HepG2 (cell line): ENCODE measurements around the gene AK9. TPM values are rescaled to one million over a fixed set of nuclear protein-coding genes. Genes with fewer than 3 reads are reported as not detected.

Source experiments
- ATAC-seq: fragments of 200-7000 bp; cut with Tn5 transposase; 3 replicates; pipeline ENCODE4 v1.9.1; 2020; ENCODE audit warnings: mild to moderate bottlenecking, moderate library complexity
- BruUV-seq: library from RNA; stranded (reverse); fragments of 400-500 nt; replicated peaks from 2 replicates; lab custom pipeline; 2021; lab: Mats Ljungman, UMichigan
- CTCF ChIA-PET: fragments of 300-600 bp; formaldehyde crosslinking; extraction: SDS; loops from one replicate; lab custom pipeline; 2021; ENCODE audit warnings: low total read pairs, inconsistent platforms, low intra/inter-chr PET ratio; lab: Yijun Ruan, JAX
- POLR2A ChIA-PET: fragments of 350-600 bp; sonication (Branson Sonifier 250); formaldehyde crosslinking; loops from one replicate; lab custom pipeline; 2020; ENCODE audit warnings: antibody characterized with exemption, inconsistent platforms; lab: Yijun Ruan, JAX
- DNase-seq: peaks from one replicate; pipeline ENCODE4 v3.0.0-alpha.2; 2015; ENCODE audit warnings: low spot score
- FAIRE-seq: peaks from 3 replicates; lab custom pipeline; 2011; peaks lifted over from hg19 to GRCh38; lab: Jason Lieb, UNC
- H2AFZ ChIP-seq: one replicate; pipeline ENCODE4 v1.6.1; 2011; ENCODE audit warnings: low read length, inconsistent platforms
- H3K27ac ChIP-seq: fragments of 300-600 bp; 3 replicates; pipeline ENCODE4 v1.8.0; 2011; ENCODE audit warnings: mixed run types, mild to moderate bottlenecking, mixed read lengths, low read length, inconsistent platforms; ENCODE audit not compliant: insufficient read depth; ENCODE audit errors: extremely low read length
- H3K27me3 ChIP-seq, 2 experiments: fragments of 200-600 bp in 1 of 2; 2 replicates in 1 of 2; 3 replicates in 1 of 2; pipeline versions ENCODE4 v1.6.0 to v1.8.0; 2011; ENCODE audit warnings: low read length in 2 of 2, mild to moderate bottlenecking in 2 of 2, moderate library complexity in 2 of 2, inconsistent platforms in 1 of 2; ENCODE audit not compliant: insufficient read depth in 2 of 2, control insufficient read depth in 1 of 2
- H3K36me3 ChIP-seq, 2 experiments: fragments of 200-600 bp in 1 of 2; replicated peaks in 1 of 2; 2 replicates in 1 of 2; 3 replicates in 1 of 2; pipeline versions ENCODE4 v1.5.1 to v1.8.0; 2011; ENCODE audit warnings: low read length in 2 of 2, inconsistent platforms in 1 of 2; ENCODE audit not compliant: insufficient read depth in 2 of 2, control insufficient read depth in 1 of 2
- H3K4me1 ChIP-seq: 2 replicates; pipeline ENCODE4 v1.5.1; 2012; ENCODE audit warnings: low read length, inconsistent platforms; ENCODE audit not compliant: insufficient read depth
- H3K4me2 ChIP-seq: 2 replicates; pipeline ENCODE4 v1.6.0; 2011; ENCODE audit warnings: low read depth, low read length, inconsistent platforms
- H3K4me3 ChIP-seq, 3 experiments: fragments of 200-600 bp in 1 of 3; sonication (generic), shearing (Covaris generic) in 1 of 3; replicated peaks in 1 of 3; 2 replicates each; pipeline ENCODE4 v1.5.1; 2011 to 2016; ENCODE audit warnings: low read length in 3 of 3, inconsistent platforms in 2 of 3, low read depth in 2 of 3, mild to moderate bottlenecking in 2 of 3, control low read depth in 1 of 3, mixed read lengths in 1 of 3; ENCODE audit not compliant: insufficient read depth in 1 of 3
- H3K79me2 ChIP-seq: one replicate; pipeline ENCODE4 v1.6.1; 2011; ENCODE audit warnings: low read length, inconsistent platforms; ENCODE audit not compliant: insufficient read depth
- H3K9ac ChIP-seq: 2 replicates; pipeline ENCODE4 v1.6.0; 2011; ENCODE audit warnings: mild to moderate bottlenecking, low read depth, low read length, inconsistent platforms; ENCODE audit not compliant: insufficient read depth
- H3K9me3 ChIP-seq: 2 replicates; pipeline ENCODE4 v1.5.1; 2012; ENCODE audit warnings: mild to moderate bottlenecking, low read length
- H4K20me1 ChIP-seq: 2 replicates; pipeline ENCODE4 v1.6.0; 2011; ENCODE audit warnings: inconsistent platforms, mild to moderate bottlenecking, low read length, moderate library complexity; ENCODE audit not compliant: insufficient read depth
- FOXM1 ChIP-seq: sonication (generic); formaldehyde crosslinking; IDR thresholded peaks from 2 replicates; pipeline ENCODE4 v1.5.0; 2020; ENCODE audit warnings: missing genetic modification reagents
- GTF3A ChIP-seq: sonication (generic); formaldehyde crosslinking; conservative IDR thresholded peaks from 2 replicates; pipeline ENCODE4 v1.4.0; 2020; ENCODE audit warnings: mild to moderate bottlenecking, missing genetic modification reagents
- MNT ChIP-seq: fragments of 450-650 bp; IDR thresholded peaks from 2 replicates; pipeline ENCODE4 v1.6.1; 2016
- WGBS: methylation state at CpG from one replicate; pipeline ENCODE4 v1.1.6; 2017; ENCODE audit warnings: low lambda C conversion rate; 5-methylcytosine and 5-hydroxymethylcytosine counted together
- in situ Hi-C: cut with HindIII; loops from 2 replicates; pipeline ENCODE4 v1.10.0; 2017; ENCODE audit warnings: low pct_unique_long_range_greater_than_20kb; ENCODE audit not compliant: extremely low pct_ligation_motif_present
- intact Hi-C: fragments of 100-400 bp; cut with micrococcal nuclease; formaldehyde crosslinking; loops from one replicate; pipeline ENCODE4 v1.10.0; 2022; ENCODE audit not compliant: unreplicated experiment
- polyA plus RNA-seq, 8 experiments: library from polyadenylated mRNA; depleted of rRNA in 3 of 8; stranded (reverse) in 7 of 8; unstranded in 1 of 8; fragments of >200 nt; fragmentation: Illumina TruSeq in 4 of 8; extraction: Trizol in 4 of 8; gene quantifications; 2 replicates each; pipeline versions ENCODE4 v1.2.1 to v1.2.3, GENCODE V29; 2011 to 2016; ENCODE audit warnings: low read depth in 4 of 8, missing spikeins in 1 of 8, mixed read lengths in 1 of 8; ENCODE audit not compliant: insufficient read depth in 1 of 8
- total RNA-seq, 5 experiments: library from RNA; depleted of rRNA; stranded (reverse); fragments of >200 nt; fragmentation: Illumina TruSeq; extraction: Trizol; gene quantifications; 2 replicates each; pipeline ENCODE4 v1.2.3, GENCODE V29; 2016; ENCODE audit warnings: low read depth in 1 of 5

AK9 gene
- total and polyA plus RNA-seq, 2 of the 13 experiments (the other 11 are each of a cell fraction or from before 2014, with no cell fraction given): 3.2 to 4.8 TPM

- WGBS: 21% methylated on average over 1 of the region's 1 CpG
Measured at GRCh38 chr6:109611502-109611901, 79.5 kb downstream of the AK9 start.

GRCh38 chr6:109610590-109610989 is 80.4 kb downstream of the AK9 start:
- no peaks in the 10 kb centered on the region for H3K79me2 ChIP-seq
- no peaks in the 10 kb centered on the region for H3K9me3 ChIP-seq
- H3K27me3 ChIP-seq: no peaks in the 10 kb centered on the region; a peak in 1 of 5 replicates
- in situ Hi-C loops (no loop called here), intact Hi-C loops (no loop called here)
- H3K36me3 ChIP-seq: no peaks in the 10 kb centered on the region
- 78% methylated on average over 2 of the region's 2 CpGs for WGBS
- no peak overlapping the region for H2AFZ ChIP-seq
- no peak for TF ChIP-seq GTF3A (CRISPR knock-in tag)
- H3K27ac ChIP-seq: no peak overlapping the region
- H3K4me3 ChIP-seq: no peak overlapping the region
- H3K4me2 ChIP-seq: no peak overlapping the region
- ChIA-PET CTCF (no interaction called here), POLR2A (no interaction called here)
- H3K4me1 ChIP-seq: no peaks in the 10 kb centered on the region
- no peak for DNase-seq
- no peaks in the 10 kb centered on the region for H4K20me1 ChIP-seq
- H3K9ac ChIP-seq: no peak overlapping the region
- FAIRE-seq: no peak
- no TSS peak for BruUV-seq
- no peak for ATAC-seq

More at GRCh38 chr6:109611502-109611901, 79.5 kb downstream of the AK9 start:
- no peak overlapping the region for H3K4me3 ChIP-seq
- ChIA-PET POLR2A (no interaction called here), CTCF (no interaction called here)
- H3K79me2 ChIP-seq: no peaks in the 10 kb centered on the region
- BruUV-seq: no TSS peak
- in situ Hi-C loops: no loop called here
- no peak overlapping the region for H3K27ac ChIP-seq
- H3K9ac ChIP-seq: no peak overlapping the region
- DNase-seq: no peak
- ATAC-seq: no peak
- intact Hi-C loops: no loop called here
- H3K4me2 ChIP-seq: no peak overlapping the region
- no peaks in the 10 kb centered on the region for H3K4me1 ChIP-seq
- TF ChIP-seq MNT (0 out of 2 replicates have a peak, but pooled peaks have one; percentile 37), FOXM1 (CRISPR knock-in tag) (no peak)
- H4K20me1 ChIP-seq: no peaks in the 10 kb centered on the region
- FAIRE-seq: no peak
- no peak overlapping the region for H2AFZ ChIP-seq
- no peaks in the 10 kb centered on the region; a peak in 1 of 5 replicates for H3K27me3 ChIP-seq
- H3K9me3 ChIP-seq: no peaks in the 10 kb centered on the region
- no peaks in the 10 kb centered on the region for H3K36me3 ChIP-seq
